ENCODE measurements around the gene PARD6B.

PARD6B gene

DNA sequence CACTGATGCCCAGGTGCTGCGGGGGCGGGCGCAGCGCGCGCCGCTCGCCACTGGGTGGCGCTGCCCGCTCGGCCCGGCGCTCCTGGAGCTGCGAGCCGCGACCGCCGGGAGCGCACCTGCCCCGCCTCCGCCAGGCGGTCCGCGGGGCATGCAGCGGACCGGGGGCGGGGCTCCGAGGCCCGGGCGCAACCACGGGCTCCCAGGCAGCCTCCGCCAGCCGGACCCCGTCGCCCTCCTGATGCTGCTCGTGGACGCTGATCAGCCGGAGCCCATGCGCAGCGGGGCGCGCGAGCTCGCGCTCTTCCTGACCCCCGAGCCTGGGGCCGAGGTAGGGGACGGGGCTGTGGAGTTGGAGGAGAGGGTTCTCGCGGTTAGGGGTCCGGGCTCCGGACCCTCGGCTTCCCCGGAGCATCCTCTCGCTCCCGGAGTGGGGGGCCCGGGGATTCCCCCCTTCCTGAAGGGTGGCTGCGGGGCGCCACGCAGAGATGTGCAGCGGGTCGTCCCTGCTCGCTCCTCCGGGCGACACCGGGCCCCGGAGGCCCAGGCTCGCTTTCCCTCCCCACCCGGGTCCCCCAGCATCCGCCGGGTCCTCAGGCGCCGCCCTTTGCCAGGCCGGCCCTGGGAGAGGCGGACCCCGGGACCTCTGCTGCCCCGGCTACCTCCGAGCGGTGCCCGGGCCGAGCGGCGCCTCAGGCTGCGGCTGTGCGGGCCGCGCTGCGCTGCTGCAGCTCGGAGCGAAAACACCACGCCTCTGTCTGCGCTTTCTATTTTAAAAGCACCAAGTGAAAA, 63.7 kb downstream of the PARD6B start, which contains the start of gene BCAS4:
TSS of gene BCAS4 (plus strand) at position 216 of the 789 bp plus-strand sequence. CDS start at position 239, 23 bp downstream.
- H2AFZ ChIP-seq (ENCODE audit: low read depth, low read length): peak within 1 kb of the TSS; percentile 69
- TF ChIP-seq, protein P1, sequence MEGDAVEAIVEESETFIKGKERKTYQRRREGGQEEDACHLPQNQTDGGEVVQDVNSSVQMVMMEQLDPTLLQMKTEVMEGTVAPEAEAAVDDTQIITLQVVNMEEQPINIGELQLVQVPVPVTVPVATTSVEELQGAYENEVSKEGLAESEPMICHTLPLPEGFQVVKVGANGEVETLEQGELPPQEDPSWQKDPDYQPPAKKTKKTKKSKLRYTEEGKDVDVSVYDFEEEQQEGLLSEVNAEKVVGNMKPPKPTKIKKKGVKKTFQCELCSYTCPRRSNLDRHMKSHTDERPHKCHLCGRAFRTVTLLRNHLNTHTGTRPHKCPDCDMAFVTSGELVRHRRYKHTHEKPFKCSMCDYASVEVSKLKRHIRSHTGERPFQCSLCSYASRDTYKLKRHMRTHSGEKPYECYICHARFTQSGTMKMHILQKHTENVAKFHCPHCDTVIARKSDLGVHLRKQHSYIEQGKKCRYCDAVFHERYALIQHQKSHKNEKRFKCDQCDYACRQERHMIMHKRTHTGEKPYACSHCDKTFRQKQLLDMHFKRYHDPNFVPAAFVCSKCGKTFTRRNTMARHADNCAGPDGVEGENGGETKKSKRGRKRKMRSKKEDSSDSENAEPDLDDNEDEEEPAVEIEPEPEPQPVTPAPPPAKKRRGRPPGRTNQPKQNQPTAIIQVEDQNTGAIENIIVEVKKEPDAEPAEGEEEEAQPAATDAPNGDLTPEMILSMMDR (IDR thresholded peaks at IDR 0.05; ENCODE audit: borderline replicate concordance, extremely low read depth, low read length, poor library complexity, severe bottlenecking): peak; percentile 96
- TF ChIP-seq EZH2 (IDR thresholded peaks at IDR 0.05; ENCODE audit: borderline replicate concordance, low read depth, low read length, severe bottlenecking): peak; percentile 66
- H3K36me3 ChIP-seq (ENCODE audit: insufficient read depth, low read length): no peaks in the 10 kb centered on the region
- H3K4me3 ChIP-seq (ENCODE audit: low read depth in 1 of 2, low read length in 2 of 2): peak within 1 kb of the TSS in 1 of 2 experiments; percentile 54; a peak in 2 of 4 replicates
- H3K4me1 ChIP-seq (ENCODE audit: insufficient read depth, low read length): peaks cover 10% of the 10 kb centered on the region
- no peaks in the 10 kb centered on the region for H3K79me2 ChIP-seq (ENCODE audit: insufficient read depth, low read length)
- H4K20me1 ChIP-seq (ENCODE audit: insufficient read depth, low read length): peaks cover 5% of the 10 kb centered on the region; the same call in 1 of the 2 replicates
- H3K9ac ChIP-seq (ENCODE audit: low read depth, low read length): peak within 1 kb of the TSS; percentile 25
- no peak within 1 kb of the TSS for H3K27ac ChIP-seq (ENCODE audit: low read length)
- H3K27me3 ChIP-seq (ENCODE audit: insufficient read depth, low read length, poor library complexity): peaks cover 25% of the 10 kb centered on the region
- no peaks in the 10 kb centered on the region for H3K9me3 ChIP-seq (ENCODE audit: insufficient read depth, low read length, severe bottlenecking)
- peak; percentile 70 for DNase-seq
- ATAC-seq (ENCODE audit: insufficient read depth, low read depth): peak; percentile 94
- H3K4me2 ChIP-seq (ENCODE audit: insufficient read depth, low read length): peak within 1 kb of the TSS; percentile 86

DNA sequence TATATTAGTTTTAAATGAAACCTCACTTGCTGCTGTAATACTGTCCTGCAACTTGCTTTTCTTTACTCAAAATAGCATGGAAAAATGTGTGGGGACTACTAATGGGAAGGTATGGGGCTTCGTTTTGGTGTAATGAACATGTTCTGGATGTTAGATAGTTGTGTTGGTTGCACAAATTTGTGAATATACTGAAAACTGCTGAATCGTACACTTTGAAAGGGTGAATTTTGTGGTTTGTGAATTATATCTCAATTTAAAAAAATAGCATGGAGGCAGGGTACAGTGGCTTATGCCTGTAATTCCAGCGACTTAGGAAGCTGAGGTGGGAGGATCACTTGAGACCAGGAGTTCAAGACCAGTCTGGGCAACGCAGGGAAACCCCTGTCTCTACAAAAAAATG, 65.8 kb downstream of the PARD6B start:
- Histone ChIP-seq H3K27me3 (ENCODE audit: insufficient read depth, low read length, poor library complexity) (peaks cover 25% of the 10 kb centered on the region), H2AFZ (ENCODE audit: low read depth, low read length) (no peak overlapping the region), H3K79me2 (ENCODE audit: insufficient read depth, low read length) (no peaks in the 10 kb centered on the region), H3K9me3 (ENCODE audit: insufficient read depth, low read length, severe bottlenecking) (no peaks in the 10 kb centered on the region), H3K27ac (ENCODE audit: low read length) (no peak overlapping the region), H3K4me2 (ENCODE audit: insufficient read depth, low read length) (no peak overlapping the region), H3K9ac (ENCODE audit: low read depth, low read length) (no peak overlapping the region), H3K4me3 (ENCODE audit: low read depth in 1 of 2, low read length in 2 of 2) (no peak overlapping the region), H3K36me3 (ENCODE audit: insufficient read depth, low read length) (no peaks in the 10 kb centered on the region), H3K4me1 (ENCODE audit: insufficient read depth, low read length) (peaks cover 10% of the 10 kb centered on the region), H4K20me1 (ENCODE audit: insufficient read depth, low read length) (peaks cover 5% of the 10 kb centered on the region; the same call in 1 of the 2 replicates)
- ATAC-seq (ENCODE audit: insufficient read depth, low read depth): no peak
- DNase-seq: no peak
- TF ChIP-seq, protein P1 (IDR thresholded peaks at IDR 0.05; ENCODE audit: borderline replicate concordance, extremely low read depth, low read length, poor library complexity, severe bottlenecking): no peak

DNA sequence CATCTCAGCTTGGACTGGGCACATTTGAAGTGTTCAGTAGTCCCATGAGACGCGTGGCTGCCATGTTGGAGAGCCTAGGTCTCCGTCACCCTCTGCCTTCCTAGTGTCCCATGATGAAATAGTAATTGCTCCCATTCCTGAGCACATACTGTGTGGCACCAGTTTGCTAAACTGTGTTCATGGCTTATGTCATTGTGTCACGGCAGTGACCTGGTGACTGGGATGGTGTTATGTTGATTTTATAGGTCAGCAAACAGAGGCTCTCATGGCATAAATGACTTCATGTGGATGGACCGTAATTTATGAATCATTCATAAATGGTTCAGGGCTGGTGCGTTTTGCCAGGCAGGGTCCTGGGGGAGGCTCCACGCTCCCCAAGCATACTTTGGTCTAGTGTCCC, 67.3 kb downstream of the PARD6B start:
- H3K9me3 ChIP-seq (ENCODE audit: insufficient read depth, low read length, severe bottlenecking): no peaks in the 10 kb centered on the region
- H3K27me3 ChIP-seq (ENCODE audit: insufficient read depth, low read length, poor library complexity): peaks cover 28% of the 10 kb centered on the region
- H4K20me1 ChIP-seq (ENCODE audit: insufficient read depth, low read length): peaks cover 5% of the 10 kb centered on the region; the same call in 1 of the 2 replicates
- no peak overlapping the region for H3K4me3 ChIP-seq (ENCODE audit: low read depth in 1 of 2, low read length in 2 of 2)
- H3K79me2 ChIP-seq (ENCODE audit: insufficient read depth, low read length): no peaks in the 10 kb centered on the region
- no peak overlapping the region for H3K27ac ChIP-seq (ENCODE audit: low read length)
- peaks cover 10% of the 10 kb centered on the region for H3K4me1 ChIP-seq (ENCODE audit: insufficient read depth, low read length)
- no peak overlapping the region for H3K4me2 ChIP-seq (ENCODE audit: insufficient read depth, low read length)
- H2AFZ ChIP-seq (ENCODE audit: low read depth, low read length): no peak overlapping the region
- no peak for ATAC-seq (ENCODE audit: insufficient read depth, low read depth)
- no peaks in the 10 kb centered on the region for H3K36me3 ChIP-seq (ENCODE audit: insufficient read depth, low read length)
- DNase-seq: no peak
- TF ChIP-seq, protein P1 (IDR thresholded peaks at IDR 0.05; ENCODE audit: borderline replicate concordance, extremely low read depth, low read length, poor library complexity, severe bottlenecking): no peak
- TF ChIP-seq EZH2 (IDR thresholded peaks at IDR 0.05; ENCODE audit: borderline replicate concordance, low read depth, low read length, severe bottlenecking): no peak
- no peak overlapping the region for H3K9ac ChIP-seq (ENCODE audit: low read depth, low read length)
